ENCODE measurements around the gene USP10.

GRCh38 chr16:84756830-84757229 is 57.0 kb downstream of the USP10 start:
- TF ChIP-seq CTCF (IDR thresholded peaks at IDR 0.05): no peak
- TF ChIP-seq POLR2A (IDR thresholded peaks at IDR 0.05): no peak
